ENCODE data around the gene SCFD2. TPM values are rescaled to one million over a fixed set of nuclear protein-coding genes. Genes with fewer than 3 reads are reported as not detected.
A peak's percentile ranks its signal among the peaks of the same experiment; 100 is the strongest.

Gene SCFD2
- total and polyA plus RNA-seq, 2 experiments from 2014 or later, result 30.7 to 33.2 TPM

GRCh38 chr4:52907510-52907909 is 458.4 kb downstream of the SCFD2 start:
- Histone ChIP-seq H3K27ac (no peak overlapping the region), H3K4me2 (ENCODE audit: unreplicated experiment) (no peak overlapping the region), H3K4me1 (ENCODE audit: insufficient read depth) (peaks cover 14% of the 10 kb centered on the region), H3K9me3 (ENCODE audit: low read depth) (no peaks in the 10 kb centered on the region), H3K4me3 (no peak overlapping the region), H3K9me2 (ENCODE audit: insufficient read depth) (no peaks in the 10 kb centered on the region), H3K27me3 (replicated peaks; ENCODE audit: insufficient read depth) (no peaks in the 10 kb centered on the region), H3F3A (ENCODE audit: insufficient read depth) (peaks cover 7% of the 10 kb centered on the region; the same call in 1 of the 2 replicates), H2AFZ (no peak overlapping the region), H3K36me3 (ENCODE audit: low read depth) (no peaks in the 10 kb centered on the region), H3K9ac (no peak overlapping the region), H3K79me2 (ENCODE audit: insufficient read depth) (no peaks in the 10 kb centered on the region), H4K20me1 (ENCODE audit: insufficient read depth) (no peaks in the 10 kb centered on the region)
- DNase-seq, result no peak
- in situ Hi-C loops (cut with MboI), result no loop called here
- TF ChIP-seq EZH2 (IDR thresholded peaks at IDR 0.05; ENCODE audit: insufficient read depth, poor library complexity, severe bottlenecking) (no peak), EZH2phosphoT487 (IDR thresholded peaks at IDR 0.05; ENCODE audit: insufficient read depth, low read depth) (no peak)
- 72 to 81% methylated on average over 2 of the region's 2 CpGs for WGBS, 2 experiments (ENCODE audit: low coverage in 1 of 2, low lambda C conversion rate in 2 of 2, missing lambda C conversion rate in 2 of 2)

DNA sequence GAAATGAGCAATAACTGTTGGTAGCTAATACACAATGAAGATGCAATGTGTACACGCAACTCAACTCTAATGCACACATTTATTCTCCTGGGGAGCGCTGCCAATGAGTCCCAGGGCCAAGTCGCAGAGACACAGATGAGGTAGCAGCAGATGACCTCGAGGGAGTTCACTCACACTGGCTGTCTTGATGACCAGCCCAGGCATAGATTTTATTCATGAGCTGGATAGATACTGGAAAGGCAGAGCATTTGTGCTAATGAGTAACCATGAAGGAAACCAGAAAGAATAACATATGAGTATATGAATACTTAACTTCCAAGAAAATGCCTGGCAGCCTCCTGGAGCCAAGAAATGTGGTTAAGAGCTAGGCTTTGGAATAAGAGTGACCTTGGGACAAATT is 461.4 kb downstream of the SCFD2 start:
- Histone ChIP-seq H3K4me2 (ENCODE audit: unreplicated experiment) (no peak overlapping the region), H3K9me3 (ENCODE audit: low read depth) (no peaks in the 10 kb centered on the region), H3K79me2 (ENCODE audit: insufficient read depth) (no peaks in the 10 kb centered on the region), H3K27me3 (replicated peaks; ENCODE audit: insufficient read depth) (no peaks in the 10 kb centered on the region), H2AFZ (no peak overlapping the region), H3K4me3 (no peak overlapping the region), H4K20me1 (ENCODE audit: insufficient read depth) (no peaks in the 10 kb centered on the region), H3K4me1 (ENCODE audit: insufficient read depth) (peaks cover 6% of the 10 kb centered on the region; the same call in 1 of the 2 replicates), H3K9me2 (ENCODE audit: insufficient read depth) (no peaks in the 10 kb centered on the region), H3K36me3 (ENCODE audit: low read depth) (no peaks in the 10 kb centered on the region), H3K9ac (no peak overlapping the region), H3F3A (ENCODE audit: insufficient read depth) (no peaks in the 10 kb centered on the region), H3K27ac (no peak overlapping the region)
- in situ Hi-C loops (cut with MboI), result no loop called here
- DNase-seq, result peak; percentile 38
- WGBS, 2 experiments (ENCODE audit: low coverage in 1 of 2, low lambda C conversion rate in 2 of 2, missing lambda C conversion rate in 2 of 2), result 81 to 84% methylated on average over 4 of the region's 4 CpGs
- TF ChIP-seq EZH2phosphoT487 (IDR thresholded peaks at IDR 0.05; ENCODE audit: insufficient read depth, low read depth), result no peak
- TF ChIP-seq EZH2 (IDR thresholded peaks at IDR 0.05; ENCODE audit: insufficient read depth, poor library complexity, severe bottlenecking), result no peak

GRCh38 chr4:52903273-52903672 is 462.6 kb downstream of the SCFD2 start:
- DNase-seq, result no peak
- no peaks in the 10 kb centered on the region for H3F3A ChIP-seq (ENCODE audit: insufficient read depth)
- no peak for TF ChIP-seq EZH2 (IDR thresholded peaks at IDR 0.05; ENCODE audit: insufficient read depth, poor library complexity, severe bottlenecking)
- TF ChIP-seq EZH2phosphoT487 (IDR thresholded peaks at IDR 0.05; ENCODE audit: insufficient read depth, low read depth), result no peak
- H3K27ac ChIP-seq, result no peak overlapping the region
- in situ Hi-C loops (cut with MboI), result no loop called here
- H4K20me1 ChIP-seq (ENCODE audit: insufficient read depth), result no peaks in the 10 kb centered on the region
- H3K36me3 ChIP-seq (ENCODE audit: low read depth), result no peaks in the 10 kb centered on the region
- H3K4me1 ChIP-seq (ENCODE audit: insufficient read depth), result peaks cover 6% of the 10 kb centered on the region; the same call in 1 of the 2 replicates
- no peak overlapping the region for H3K4me2 ChIP-seq (ENCODE audit: unreplicated experiment)
- H3K4me3 ChIP-seq, result no peak overlapping the region
- H3K9ac ChIP-seq, result no peak overlapping the region
- no peaks in the 10 kb centered on the region for H3K9me3 ChIP-seq (ENCODE audit: low read depth)
- H2AFZ ChIP-seq, result no peak overlapping the region
- WGBS, 2 experiments (ENCODE audit: low coverage in 1 of 2, low lambda C conversion rate in 2 of 2, missing lambda C conversion rate in 2 of 2), result 99% methylated on average over 4 of the region's 4 CpGs
- H3K27me3 ChIP-seq (replicated peaks; ENCODE audit: insufficient read depth), result no peaks in the 10 kb centered on the region
- no peaks in the 10 kb centered on the region for H3K9me2 ChIP-seq (ENCODE audit: insufficient read depth)
- no peaks in the 10 kb centered on the region for H3K79me2 ChIP-seq (ENCODE audit: insufficient read depth)

GRCh38 chr4:52894443-52894842 is 471.4 kb downstream of the SCFD2 start:
- DNase-seq, result no peak
- in situ Hi-C loops (cut with MboI), result no loop called here
- H3K4me1 ChIP-seq (ENCODE audit: insufficient read depth), result peaks cover 9% of the 10 kb centered on the region; the same call in 1 of the 2 replicates
- H3K9me2 ChIP-seq (ENCODE audit: insufficient read depth), result no peaks in the 10 kb centered on the region
- no peaks in the 10 kb centered on the region for H3K27me3 ChIP-seq (replicated peaks; ENCODE audit: insufficient read depth)
- H3K4me3 ChIP-seq, result no peak overlapping the region
- WGBS, 2 experiments (ENCODE audit: low coverage in 1 of 2, low lambda C conversion rate in 2 of 2, missing lambda C conversion rate in 2 of 2), result 57 to 58% methylated on average over 1 of the region's 1 CpG
- TF ChIP-seq EZH2phosphoT487 (IDR thresholded peaks at IDR 0.05; ENCODE audit: insufficient read depth, low read depth) (no peak), EZH2 (IDR thresholded peaks at IDR 0.05; ENCODE audit: insufficient read depth, poor library complexity, severe bottlenecking) (no peak)
- H4K20me1 ChIP-seq (ENCODE audit: insufficient read depth), result no peaks in the 10 kb centered on the region
- H3K79me2 ChIP-seq (ENCODE audit: insufficient read depth), result no peaks in the 10 kb centered on the region
- no peaks in the 10 kb centered on the region for H3K36me3 ChIP-seq (ENCODE audit: low read depth)
- H3K27ac ChIP-seq, result no peak overlapping the region
- no peaks in the 10 kb centered on the region for H3F3A ChIP-seq (ENCODE audit: insufficient read depth)
- H3K9ac ChIP-seq, result no peak overlapping the region
- no peak overlapping the region for H3K4me2 ChIP-seq (ENCODE audit: unreplicated experiment)
- H3K9me3 ChIP-seq (ENCODE audit: low read depth), result no peaks in the 10 kb centered on the region
- H2AFZ ChIP-seq, result no peak overlapping the region

GRCh38 chr4:52892880-52893279 is 473.0 kb downstream of the SCFD2 start:
- 53 to 64% methylated on average over 3 of the region's 3 CpGs for WGBS, 2 experiments (ENCODE audit: low coverage in 1 of 2, low lambda C conversion rate in 2 of 2, missing lambda C conversion rate in 2 of 2)
- TF ChIP-seq EZH2phosphoT487 (IDR thresholded peaks at IDR 0.05; ENCODE audit: insufficient read depth, low read depth) (no peak), EZH2 (IDR thresholded peaks at IDR 0.05; ENCODE audit: insufficient read depth, poor library complexity, severe bottlenecking) (no peak)
- Histone ChIP-seq H3K4me1 (ENCODE audit: insufficient read depth) (peaks cover 9% of the 10 kb centered on the region; the same call in 1 of the 2 replicates), H3K4me3 (no peak overlapping the region), H4K20me1 (ENCODE audit: insufficient read depth) (no peaks in the 10 kb centered on the region), H3K4me2 (ENCODE audit: unreplicated experiment) (peak overlapping the region; percentile 14), H3K27ac (no peak overlapping the region), H3K79me2 (ENCODE audit: insufficient read depth) (no peaks in the 10 kb centered on the region), H3F3A (ENCODE audit: insufficient read depth) (no peaks in the 10 kb centered on the region), H3K9ac (no peak overlapping the region), H3K36me3 (ENCODE audit: low read depth) (no peaks in the 10 kb centered on the region), H3K9me2 (ENCODE audit: insufficient read depth) (no peaks in the 10 kb centered on the region), H3K27me3 (replicated peaks; ENCODE audit: insufficient read depth) (no peaks in the 10 kb centered on the region), H2AFZ (no peak overlapping the region), H3K9me3 (ENCODE audit: low read depth) (no peaks in the 10 kb centered on the region)
- peak; percentile 45 for DNase-seq
- in situ Hi-C loops (cut with MboI), result no loop called here
